Measurements from ENCODE around the gene TENM3.

TENM3 gene

GRCh38 chr4:182624281-182624680, 381.1 kb downstream of the TENM3 start:
- DNase-seq (ENCODE audit: low spot score) = no peak

DNA sequence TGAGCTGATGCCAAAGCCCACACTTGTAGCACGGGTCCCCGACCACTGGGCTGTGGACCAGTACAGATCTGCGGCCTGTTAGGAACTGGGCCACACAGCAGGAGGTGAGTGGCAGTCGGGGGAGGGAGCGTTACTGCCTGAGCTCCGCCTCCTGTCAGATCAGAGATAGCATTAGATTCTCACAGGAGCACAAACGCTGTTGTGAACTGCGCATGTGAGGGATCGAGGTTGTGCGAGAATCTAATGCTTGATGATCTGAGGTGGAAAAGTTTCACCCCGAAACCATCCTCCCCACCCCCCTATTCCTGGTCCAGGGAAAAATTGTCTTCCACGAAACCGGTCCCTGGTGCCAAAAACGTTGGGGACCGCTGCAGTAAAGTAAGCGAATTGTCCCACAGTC, 382.0 kb downstream of the TENM3 start:
- no peak for DNase-seq (ENCODE audit: low spot score)

- DNase-seq (ENCODE audit: low spot score) = no peak
Observed at GRCh38 chr4:182627996-182628395, 384.8 kb downstream of the TENM3 start.

DNA sequence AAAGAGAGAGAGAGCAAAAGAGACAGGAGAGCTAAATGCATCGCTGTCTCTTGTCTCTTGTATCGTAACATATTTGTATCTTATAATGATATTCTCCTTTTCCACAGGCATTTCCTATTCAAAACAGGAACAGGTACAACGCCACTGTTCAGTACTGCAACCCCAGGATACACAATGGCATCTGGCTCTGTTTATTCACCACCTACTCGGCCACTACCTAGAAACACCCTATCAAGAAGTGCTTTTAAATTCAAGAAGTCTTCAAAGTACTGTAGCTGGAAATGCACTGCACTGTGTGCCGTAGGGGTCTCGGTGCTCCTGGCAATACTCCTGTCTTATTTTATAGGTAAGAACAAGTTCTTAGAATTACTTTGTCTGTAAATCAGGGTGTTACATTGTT, 385.3 kb downstream of the TENM3 start:
- no peak for DNase-seq (ENCODE audit: low spot score)

DNA sequence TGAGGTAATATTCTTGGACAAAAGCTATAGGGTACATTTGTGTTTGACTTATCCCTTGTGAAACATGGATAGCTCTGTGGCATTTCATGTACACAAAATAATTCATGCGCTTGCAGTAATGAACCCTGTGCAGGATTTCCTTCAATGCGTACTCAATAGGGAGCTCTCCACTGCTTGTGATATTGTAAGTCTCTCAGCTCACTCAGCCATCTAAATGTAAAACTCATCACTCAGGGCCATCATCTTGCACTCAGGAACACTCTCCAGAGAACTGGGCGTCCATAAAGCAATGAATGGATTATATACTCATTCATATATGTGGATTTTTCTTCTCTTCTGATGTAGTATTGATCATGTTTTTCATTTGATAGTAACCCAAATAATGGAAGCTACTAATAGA, 385.9 kb downstream of the TENM3 start:
- no peak for DNase-seq (ENCODE audit: low spot score)

DNA sequence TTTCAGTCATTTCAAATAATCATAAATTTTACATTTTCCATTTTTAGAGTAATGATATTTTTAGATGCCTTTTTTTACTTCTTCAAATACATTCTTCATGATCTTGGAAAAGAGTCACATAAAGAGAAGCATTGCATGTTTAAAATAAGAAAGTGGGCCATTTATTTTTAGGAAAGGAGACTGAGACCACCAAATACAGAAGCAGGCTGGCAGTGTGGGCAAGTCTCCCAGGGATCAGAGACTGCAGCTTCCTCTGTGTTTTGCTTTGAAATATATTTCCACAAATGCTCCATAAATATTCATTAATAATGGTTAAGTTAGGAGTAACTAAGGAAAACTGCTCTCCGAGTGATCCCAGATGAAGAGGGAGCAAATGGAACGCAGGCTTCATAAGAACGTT, 397.3 kb downstream of the TENM3 start:
- no peak for DNase-seq (ENCODE audit: low spot score)

DNA sequence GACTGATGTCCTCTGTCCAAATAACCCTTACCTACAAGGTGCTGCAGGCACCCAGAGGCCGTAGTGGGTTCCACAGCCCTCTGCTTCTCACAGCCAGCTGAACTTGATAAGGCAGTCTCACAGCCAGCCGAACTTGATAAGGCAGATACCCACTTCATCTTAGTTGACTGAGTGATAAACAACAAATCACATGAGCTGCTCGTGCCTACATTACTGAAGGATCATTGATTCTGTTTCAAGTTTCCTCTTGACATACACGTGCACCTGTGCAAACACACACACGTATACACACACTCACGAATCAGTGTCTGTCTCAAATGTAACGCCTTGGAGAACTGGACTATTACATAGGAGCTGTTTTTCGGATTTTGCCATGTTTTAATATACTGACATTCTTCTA, 397.7 kb downstream of the TENM3 start:
- no peak for DNase-seq (ENCODE audit: low spot score)

GRCh38 chr4:182642831-182643230, 399.6 kb downstream of the TENM3 start:
- no peak for DNase-seq (ENCODE audit: low spot score)

DNA sequence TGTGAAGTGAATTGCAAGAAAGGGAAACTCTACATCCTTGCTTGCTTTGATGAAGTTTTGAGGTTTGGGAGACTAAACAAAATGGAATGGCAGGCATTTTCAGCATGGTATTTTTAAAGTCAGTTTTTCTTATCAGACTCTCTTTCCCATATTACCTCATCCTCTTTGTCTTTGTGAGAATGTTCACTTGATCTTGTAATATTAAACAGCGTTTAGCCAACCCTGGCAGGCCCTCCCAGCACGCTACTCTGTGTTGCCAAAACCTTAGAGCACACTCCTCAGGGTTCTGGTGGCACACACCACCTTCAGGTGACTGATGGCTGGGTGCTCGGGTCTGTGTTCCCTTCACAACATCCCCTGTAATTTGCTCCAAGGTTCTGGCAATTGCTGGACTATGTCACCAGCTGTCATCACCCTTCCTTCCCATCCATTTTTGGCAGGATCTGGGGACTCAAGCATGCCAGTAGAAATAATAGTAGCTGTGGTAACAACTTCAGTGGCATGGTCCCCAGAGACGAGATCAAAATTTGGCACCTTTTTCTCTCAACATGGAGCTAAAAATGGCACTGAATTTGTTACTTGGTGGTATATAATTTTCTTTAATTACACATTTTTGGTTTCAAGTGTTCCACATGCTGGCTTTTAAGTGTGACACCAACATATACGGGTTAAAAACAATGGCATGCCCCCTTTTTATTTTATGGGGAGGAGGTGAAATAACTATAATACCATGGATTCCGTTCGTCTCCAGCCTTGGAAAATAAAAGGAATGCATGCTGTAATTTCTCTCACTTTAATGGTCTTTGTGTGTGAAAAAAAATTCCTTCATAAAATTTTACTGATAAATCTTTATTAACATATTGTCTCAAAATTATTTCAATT, 400.8 kb downstream of the TENM3 start:
- no peak for DNase-seq (ENCODE audit: low spot score)

DNA sequence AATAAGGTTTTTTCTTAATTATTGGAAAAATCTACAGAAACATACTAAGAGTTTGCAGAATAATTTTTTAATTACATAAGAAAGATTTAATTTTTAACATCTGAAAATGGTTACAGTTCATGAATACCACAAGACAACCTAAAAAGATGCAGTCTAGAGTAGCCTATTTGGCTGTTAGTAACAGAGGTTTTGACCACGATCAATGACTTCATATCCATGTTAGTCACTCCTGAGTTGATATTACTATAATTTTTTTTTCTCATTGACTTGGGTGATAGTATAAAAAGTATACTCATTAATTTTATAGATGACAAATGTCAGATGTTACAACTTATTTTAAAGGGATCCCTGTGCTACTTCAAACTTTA, 401.5 kb downstream of the TENM3 start:
- DNase-seq (ENCODE audit: low spot score) = no peak

DNA sequence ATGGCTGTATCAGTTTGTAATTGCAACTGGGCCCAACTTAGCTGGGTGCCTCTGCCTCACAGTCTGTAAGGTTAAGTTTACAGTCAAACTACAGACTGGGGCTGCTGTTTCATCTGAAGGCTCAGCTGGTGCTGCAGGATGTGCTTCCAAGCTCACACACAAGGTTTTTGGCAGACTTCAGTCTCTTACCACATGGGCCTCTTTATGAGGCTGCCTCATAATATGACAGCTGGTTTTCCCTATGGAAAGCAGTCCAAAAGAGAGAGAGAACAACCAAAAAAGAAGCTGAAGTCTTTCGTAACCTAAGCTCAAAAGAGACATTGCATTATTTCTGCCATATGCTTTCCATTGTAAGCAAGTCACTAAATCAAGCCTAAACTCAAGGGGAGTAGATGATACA, 402.3 kb downstream of the TENM3 start:
- no peak for DNase-seq (ENCODE audit: low spot score)

DNA sequence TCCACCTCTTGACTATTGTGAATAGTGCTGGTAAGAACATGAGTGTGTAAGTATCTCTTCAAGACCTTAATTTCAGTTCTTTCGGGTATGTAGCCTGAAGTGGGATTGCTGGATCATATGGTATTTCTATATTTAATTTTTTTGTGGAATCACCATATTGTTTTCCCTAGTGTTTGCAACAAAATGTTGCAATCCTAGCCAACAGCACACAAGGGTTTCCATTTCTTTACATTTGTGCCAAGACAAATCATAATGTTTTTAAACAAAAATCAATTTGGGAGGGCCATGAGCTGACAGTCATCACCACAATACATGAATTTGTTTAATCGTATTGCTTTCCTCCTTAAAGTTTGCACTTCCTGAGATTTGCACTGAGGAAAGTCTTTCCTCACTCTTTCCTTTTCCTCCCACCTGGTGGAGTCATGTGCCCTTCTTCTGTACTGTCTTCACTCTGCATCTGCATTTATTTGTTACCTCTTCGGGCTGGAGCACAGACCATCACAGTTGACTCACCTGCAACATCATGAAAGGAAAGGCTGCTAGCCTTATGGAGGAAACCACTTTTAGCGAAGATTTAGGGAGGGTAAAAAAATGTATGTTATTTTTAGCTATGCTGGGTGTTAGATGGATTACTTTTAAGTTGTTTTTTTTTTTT, 404.6 kb downstream of the TENM3 start:
- DNase-seq (ENCODE audit: low spot score) = no peak

DNA sequence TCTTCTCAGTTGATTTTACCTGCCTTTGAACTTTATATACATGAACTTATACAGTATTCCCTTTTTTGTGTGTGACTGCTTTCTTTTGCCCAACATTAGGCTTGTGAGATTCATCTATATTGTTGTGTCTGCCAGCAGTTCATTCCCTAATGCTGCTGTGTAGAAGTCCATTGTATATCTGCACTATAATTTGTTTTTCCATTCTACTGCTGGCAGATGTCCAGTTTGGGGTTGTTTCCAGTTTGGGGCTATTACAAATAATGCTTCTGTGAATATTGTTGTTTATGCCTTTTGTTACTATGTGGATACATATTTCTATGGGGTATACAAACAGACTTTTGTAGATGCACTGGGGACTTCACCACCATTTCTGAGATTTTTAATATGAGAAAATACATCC, 405.6 kb downstream of the TENM3 start:
- DNase-seq (ENCODE audit: low spot score) = no peak

DNA sequence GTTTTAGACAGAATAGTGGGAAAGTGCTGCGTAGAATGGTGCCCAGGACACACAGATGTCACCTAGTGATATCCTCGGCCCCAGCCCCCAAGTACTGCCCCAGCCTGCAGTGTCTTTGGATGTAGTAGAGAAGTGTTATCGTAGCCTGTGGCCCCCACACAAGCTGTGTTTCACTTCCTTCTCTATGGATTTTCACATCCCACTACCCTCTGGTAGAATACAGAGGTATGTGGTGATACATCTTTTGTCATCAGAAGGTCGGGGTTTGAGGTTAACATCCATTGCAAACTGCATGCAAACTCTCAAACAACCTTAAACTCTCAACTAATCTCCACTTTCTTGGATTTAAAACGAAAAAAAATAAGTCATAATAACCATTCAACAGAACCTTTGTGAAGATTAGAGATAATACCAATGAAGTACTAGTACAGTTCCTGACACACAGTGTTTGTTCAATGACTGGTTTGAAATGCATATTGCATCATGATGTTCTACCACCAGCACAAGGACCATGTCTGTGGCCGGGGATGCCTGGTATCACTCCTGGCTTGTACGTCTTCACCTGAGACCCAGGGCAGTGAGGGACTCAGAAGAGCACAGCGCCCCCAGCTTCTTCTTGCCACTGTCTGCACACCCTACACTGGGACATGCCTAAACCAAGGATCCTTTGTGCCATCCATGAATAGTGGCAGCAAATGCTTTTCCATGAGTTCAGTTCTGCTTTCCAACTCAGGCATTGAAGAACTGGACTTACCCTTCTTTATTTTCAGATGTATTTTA, 406.7 kb downstream of the TENM3 start:
- no peak for DNase-seq (ENCODE audit: low spot score)

DNA sequence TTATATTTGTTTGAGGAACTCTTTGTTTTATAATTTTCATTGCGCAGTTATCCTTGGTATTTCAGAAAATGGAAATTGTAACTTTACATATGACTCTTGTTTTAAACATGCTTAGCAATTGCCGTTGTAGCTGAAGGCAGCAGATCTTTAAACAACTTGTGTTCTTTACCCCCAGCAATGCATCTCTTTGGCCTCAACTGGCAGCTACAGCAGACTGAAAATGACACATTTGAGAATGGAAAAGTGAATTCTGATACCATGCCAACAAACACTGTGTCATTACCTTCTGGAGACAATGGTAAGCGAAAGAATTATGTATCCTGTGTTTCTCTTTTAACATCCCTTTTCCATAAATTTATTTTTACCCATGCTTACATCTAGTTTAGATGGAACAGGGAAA, 410.4 kb downstream of the TENM3 start:
- no peak for DNase-seq (ENCODE audit: low spot score)

DNA sequence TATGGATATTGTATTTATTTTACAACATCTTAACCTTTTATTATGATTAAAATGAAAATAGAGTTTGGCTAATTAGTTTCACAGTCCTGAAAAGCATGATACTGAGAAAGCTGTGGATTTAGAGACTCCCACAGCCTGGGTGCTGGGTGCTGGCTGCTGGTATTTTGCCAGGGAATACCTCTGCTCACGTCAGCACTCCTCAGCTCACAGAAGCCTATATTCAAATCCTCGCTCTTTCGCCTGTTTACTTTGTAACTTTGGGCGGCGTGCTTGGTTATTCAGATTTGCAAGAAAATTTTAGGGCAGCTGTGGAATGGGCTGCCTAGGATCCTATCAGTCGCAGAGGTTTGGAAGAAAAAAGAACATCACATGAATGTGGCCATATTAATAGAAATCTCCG, 412.1 kb downstream of the TENM3 start:
- DNase-seq (ENCODE audit: low spot score) = no peak

DNA sequence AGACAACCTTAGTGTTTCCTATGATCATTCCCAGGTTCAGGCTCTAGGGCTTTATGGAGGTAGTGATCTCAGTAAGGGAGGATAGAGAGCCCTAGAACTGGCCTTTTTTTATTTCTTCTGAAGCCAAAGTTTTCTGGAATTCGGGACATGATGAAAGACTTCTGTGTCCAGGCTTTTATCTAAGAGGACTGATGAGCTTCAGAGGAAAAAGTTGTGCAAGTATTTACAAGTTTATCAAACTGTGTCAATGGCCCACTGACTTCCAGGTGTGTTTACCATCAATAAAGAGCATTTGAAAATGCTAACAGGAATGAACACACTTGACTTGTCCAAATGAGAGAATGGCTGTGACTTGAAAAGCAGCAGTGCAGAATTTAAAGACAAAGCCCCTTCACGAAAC, 419.3 kb downstream of the TENM3 start:
- DNase-seq (ENCODE audit: low spot score) = no peak

DNA sequence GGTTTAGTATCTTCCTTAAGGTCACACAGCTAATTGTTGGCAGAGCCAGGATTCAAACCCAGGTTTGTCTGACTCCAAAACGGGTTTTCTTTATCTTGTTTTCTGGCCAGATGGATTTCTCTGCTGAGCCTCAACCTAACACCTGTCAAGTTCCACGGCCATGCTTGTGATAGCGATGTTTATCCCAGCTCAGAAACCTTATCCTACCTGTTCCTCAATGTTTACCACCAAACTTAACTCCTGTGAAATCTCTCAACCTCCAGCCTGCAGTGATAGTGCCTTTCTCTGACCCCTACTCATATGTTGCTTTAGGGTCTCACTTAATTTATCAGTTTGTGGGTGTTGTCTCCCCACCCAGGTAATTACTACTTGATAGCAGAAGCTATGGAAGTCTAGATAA, 428.0 kb downstream of the TENM3 start:
- DNase-seq (ENCODE audit: low spot score) = no peak

DNA sequence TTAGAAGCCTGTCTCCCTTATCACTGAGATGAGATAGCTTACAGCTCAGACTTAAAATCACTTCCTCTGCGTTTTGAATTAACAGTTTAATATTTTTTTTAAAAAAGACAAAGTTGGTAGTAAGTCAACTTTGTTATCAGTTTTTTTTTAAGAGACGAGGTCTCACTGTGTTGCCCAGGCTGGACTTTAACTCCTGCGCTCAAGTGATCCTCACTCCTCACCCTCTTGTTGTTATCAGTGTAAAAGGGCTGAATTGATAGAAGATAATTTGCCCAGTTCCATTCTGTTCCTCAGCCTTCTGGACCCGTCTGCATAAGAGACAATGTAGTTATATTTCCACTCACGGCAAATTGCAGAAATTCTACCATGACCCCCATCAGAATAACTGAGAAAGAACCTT, 428.5 kb downstream of the TENM3 start:
- DNase-seq (ENCODE audit: low spot score) = no peak

- no peak for DNase-seq (ENCODE audit: low spot score)
Observed at GRCh38 chr4:182678590-182678989, 435.4 kb downstream of the TENM3 start.

GRCh38 chr4:182679533-182679932, 436.3 kb downstream of the TENM3 start:
- DNase-seq (ENCODE audit: low spot score) = no peak

GRCh38 chr4:182680234-182680653, 437.0 kb downstream of the TENM3 start:
- peak; percentile 24 for DNase-seq (ENCODE audit: low spot score)

- no peak for DNase-seq (ENCODE audit: low spot score)
Observed at GRCh38 chr4:182683661-182684060, 440.5 kb downstream of the TENM3 start.
